Measurements from ENCODE around the gene EGFL7. TPM values are rescaled to one million over a fixed set of nuclear protein-coding genes. Genes with fewer than 3 reads are reported as not detected.

The EGFL7 gene
- total and polyA plus RNA-seq, 2 of the 13 experiments (the other 11 are each of a cell fraction or from before 2014, with no cell fraction given) = 0.20 to 5.1 TPM

- TF ChIP-seq CAMTA2 (CRISPR knock-in tag; IDR thresholded peaks at IDR 0.05; ENCODE audit: borderline replicate concordance) (no peak), ZNF878 (CRISPR knock-in tag; IDR thresholded peaks at IDR 0.05) (no peak), ZNF607 (CRISPR knock-in tag; IDR thresholded peaks at IDR 0.05; ENCODE audit: borderline replicate concordance) (0 out of 2 replicates have a peak, but pooled peaks have one; percentile 35), HNRNPL (IDR thresholded peaks at IDR 0.05; ENCODE audit: low read depth, low read length) (0 out of 2 replicates have a peak, but pooled peaks have one; percentile 30), NFRKB (IDR thresholded peaks at IDR 0.05) (no peak), U2AF1 (optimal IDR thresholded peaks at IDR 0.05; ENCODE audit: low read depth, low read length) (no peak), ZNF687 (CRISPR knock-in tag; IDR thresholded peaks at IDR 0.05) (peak; percentile 42; the same call in 1 of the 2 replicates), TCF7 (IDR thresholded peaks at IDR 0.05; ENCODE audit: low read depth) (no peak), REL (CRISPR knock-in tag; conservative IDR thresholded peaks at IDR 0.05) (no peak), HOXD1 (CRISPR knock-in tag; IDR thresholded peaks at IDR 0.05) (no peak), MLX (CRISPR knock-in tag; IDR thresholded peaks at IDR 0.05) (no peak), NCOA1 (CRISPR knock-in tag; IDR thresholded peaks at IDR 0.05) (no peak), MTA1 (CRISPR knock-in tag; IDR thresholded peaks at IDR 0.05; ENCODE audit: borderline replicate concordance) (peak; percentile 59; the same call in 1 of the 2 replicates), PCBP2 (optimal IDR thresholded peaks at IDR 0.05; ENCODE audit: low read depth, low read length, poor library complexity, severe bottlenecking) (no peak), RNF2 (conservative IDR thresholded peaks at IDR 0.05; ENCODE audit: low read depth) (no peak)
Observed at GRCh38 chr9:136695955-136696354, 33.2 kb downstream of the EGFL7 start (continued).

Measured in HepG2 (cell line).